GM12892 (cell line): Measurements from ENCODE around the gene TOR4A.

Source experiments
- POLR2A ChIP-seq: IDR thresholded peaks from 2 replicates; pipeline ENCODE4 v1.6.1; 2011; ENCODE audit warnings: low read depth, low read length, control low read depth
- POLR2AphosphoS5 ChIP-seq: IDR thresholded peaks from 2 replicates; pipeline ENCODE4 v1.6.1; 2011; ENCODE audit warnings: low read depth, low read length, control low read depth
- TAF1 ChIP-seq: IDR thresholded peaks from 2 replicates; pipeline ENCODE4 v1.6.1; 2011; ENCODE audit warnings: low read depth, mild to moderate bottlenecking, control low read depth, low read length, borderline replicate concordance

- TF ChIP-seq POLR2A (no peak), POLR2AphosphoS5 (no peak), TAF1 (no peak)
Observed at GRCh38 chr9:137297966-137298365, 20.4 kb downstream of the TOR4A start.
